Activated B cell treated with CpG ODN at 0.5 μM for 24 hours (primary cell): Measurements from ENCODE around the gene SEMA3C. TPM values are rescaled to one million over a fixed set of nuclear protein-coding genes. Genes with fewer than 3 reads are reported as not detected.

Experiments used
- ATAC-seq: fragments of 200-7000 bp; cut with Tn5 transposase; one replicate; pipeline ENCODE4 v1.10.0; 2021; ENCODE audit warnings: low read depth, mild to moderate bottlenecking, moderate library complexity
- CTCF ChIA-PET: fragments of 350-600 bp; sonication (Branson Sonifier 250); formaldehyde crosslinking; loops from one replicate; lab custom pipeline; 2021; ENCODE audit warnings: antibody characterized with exemption; lab: Charles Lee
- POLR2A ChIA-PET: fragments of 350-600 bp; sonication (Branson Sonifier 250); formaldehyde crosslinking; loops from one replicate; lab custom pipeline; 2021; ENCODE audit warnings: antibody characterized with exemption; lab: Charles Lee
- DNase-seq: peaks from one replicate; pipeline ENCODE4 v3.0.0; 2022
- H3K27ac Mint-ChIP-seq: one replicate; pipeline ENCODE4 v1.8.0; 2020; ENCODE audit warnings: mixed read lengths
- H3K27me3 Mint-ChIP-seq: one replicate; pipeline ENCODE4 v1.8.0; 2021; ENCODE audit warnings: mixed read lengths
- H3K36me3 Mint-ChIP-seq: one replicate; pipeline ENCODE4 v1.8.0; 2021; ENCODE audit warnings: low read depth, mixed read lengths
- H3K4me1 Mint-ChIP-seq: one replicate; pipeline ENCODE4 v1.8.0; 2021; ENCODE audit warnings: mixed read lengths
- H3K4me3 Mint-ChIP-seq: one replicate; pipeline ENCODE4 v1.8.0; 2020; ENCODE audit warnings: mild to moderate bottlenecking, mixed read lengths
- H3K9me3 Mint-ChIP-seq: one replicate; pipeline ENCODE4 v1.8.0; 2020; ENCODE audit warnings: mixed read lengths
- intact Hi-C: fragments of 100-400 bp; cut with micrococcal nuclease; formaldehyde crosslinking; loops from one replicate; pipeline ENCODE4 v1.15.1; 2024
- total RNA-seq: library from RNA; stranded (reverse); gene quantifications from 2 replicates; pipeline ENCODE4 v1.2.3, GENCODE V29; 2022
- TF ChIP-seq, protein P1 (sequence below): fragments of 200-600 bp; IDR thresholded peaks from one replicate; pipeline ENCODE4 v1.8.0; 2022; ENCODE audit warnings: antibody characterized with exemption, mild to moderate bottlenecking

SEMA3C gene
- total RNA-seq, 1 donor from 2014 or later = not detected

DNA sequence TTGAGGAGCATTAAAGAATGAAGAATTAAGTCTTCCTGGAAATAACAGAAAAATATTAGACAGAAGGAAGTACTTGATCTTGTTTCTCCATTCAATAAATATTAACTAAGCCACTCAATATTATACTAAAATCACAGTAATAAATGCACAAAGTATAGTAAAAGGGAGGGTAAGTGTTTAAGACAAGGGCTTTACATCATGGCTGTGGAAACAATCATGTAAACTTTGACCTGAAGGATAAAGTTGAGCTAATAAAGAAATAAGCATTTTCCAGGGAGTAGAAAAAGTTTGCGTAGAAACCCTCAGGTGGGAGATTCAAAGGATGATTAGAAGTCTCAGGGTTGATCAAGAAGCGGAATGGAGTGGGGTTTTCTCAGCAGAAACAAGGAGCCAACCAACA lies 78.2 kb downstream of the SEMA3C start:
- no peak for ATAC-seq
- intact Hi-C loops = no loop called here
- POLR2A ChIA-PET = no interaction called here
- H3K27me3 Mint-ChIP-seq = no peaks in the 10 kb centered on the region
- H3K36me3 Mint-ChIP-seq = no peaks in the 10 kb centered on the region
- H3K27ac Mint-ChIP-seq = no peak overlapping the region
- no peaks in the 10 kb centered on the region for H3K9me3 Mint-ChIP-seq
- no peaks in the 10 kb centered on the region for H3K4me1 Mint-ChIP-seq
- no peak for DNase-seq
- TF ChIP-seq, protein P1, sequence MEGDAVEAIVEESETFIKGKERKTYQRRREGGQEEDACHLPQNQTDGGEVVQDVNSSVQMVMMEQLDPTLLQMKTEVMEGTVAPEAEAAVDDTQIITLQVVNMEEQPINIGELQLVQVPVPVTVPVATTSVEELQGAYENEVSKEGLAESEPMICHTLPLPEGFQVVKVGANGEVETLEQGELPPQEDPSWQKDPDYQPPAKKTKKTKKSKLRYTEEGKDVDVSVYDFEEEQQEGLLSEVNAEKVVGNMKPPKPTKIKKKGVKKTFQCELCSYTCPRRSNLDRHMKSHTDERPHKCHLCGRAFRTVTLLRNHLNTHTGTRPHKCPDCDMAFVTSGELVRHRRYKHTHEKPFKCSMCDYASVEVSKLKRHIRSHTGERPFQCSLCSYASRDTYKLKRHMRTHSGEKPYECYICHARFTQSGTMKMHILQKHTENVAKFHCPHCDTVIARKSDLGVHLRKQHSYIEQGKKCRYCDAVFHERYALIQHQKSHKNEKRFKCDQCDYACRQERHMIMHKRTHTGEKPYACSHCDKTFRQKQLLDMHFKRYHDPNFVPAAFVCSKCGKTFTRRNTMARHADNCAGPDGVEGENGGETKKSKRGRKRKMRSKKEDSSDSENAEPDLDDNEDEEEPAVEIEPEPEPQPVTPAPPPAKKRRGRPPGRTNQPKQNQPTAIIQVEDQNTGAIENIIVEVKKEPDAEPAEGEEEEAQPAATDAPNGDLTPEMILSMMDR = no peak
- CTCF ChIA-PET = no interaction called here
- H3K4me3 Mint-ChIP-seq = no peak overlapping the region

- ATAC-seq (no peak), DNase-seq (no peak)
- H3K36me3 Mint-ChIP-seq = no peaks in the 10 kb centered on the region
- POLR2A ChIA-PET = no interaction called here
- intact Hi-C loops = no loop called here
- no peak overlapping the region for H3K4me3 Mint-ChIP-seq
- CTCF ChIA-PET = no interaction called here
- TF ChIP-seq, protein P1 = no peak
- H3K27me3 Mint-ChIP-seq = no peaks in the 10 kb centered on the region
- no peak overlapping the region for H3K27ac Mint-ChIP-seq
- no peaks in the 10 kb centered on the region for H3K9me3 Mint-ChIP-seq
- no peaks in the 10 kb centered on the region for H3K4me1 Mint-ChIP-seq
These were observed 79.0 kb downstream of the SEMA3C start for GRCh38 chr7:80839855-80840254.

DNA sequence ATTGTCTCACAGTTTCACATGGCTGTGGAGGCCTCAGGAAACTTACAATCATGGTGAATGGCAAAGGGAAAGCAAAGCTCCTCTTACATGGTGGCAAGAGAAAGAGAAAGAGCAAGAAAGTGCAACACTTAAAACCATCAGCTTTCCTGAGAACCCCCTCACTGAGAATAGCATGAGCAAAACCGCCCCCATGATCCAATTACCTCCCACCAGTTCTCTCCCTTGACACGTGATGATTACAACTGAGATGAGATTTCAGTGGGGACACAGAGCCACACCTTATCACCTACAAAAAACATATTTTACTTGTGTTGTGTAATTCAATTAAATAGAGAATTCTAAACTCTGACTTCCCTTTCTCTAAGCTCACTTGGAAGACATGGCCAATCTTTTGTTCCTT lies 80.2 kb downstream of the SEMA3C start:
- TF ChIP-seq, protein P1 = no peak
- DNase-seq = no peak
- CTCF ChIA-PET = no interaction called here
- Mint-ChIP-seq H3K4me1 (no peaks in the 10 kb centered on the region), H3K27ac (no peak overlapping the region), H3K36me3 (no peaks in the 10 kb centered on the region), H3K9me3 (no peaks in the 10 kb centered on the region), H3K27me3 (no peaks in the 10 kb centered on the region), H3K4me3 (no peak overlapping the region)
- POLR2A ChIA-PET = no interaction called here
- intact Hi-C loops = no loop called here
- ATAC-seq = no peak

DNA sequence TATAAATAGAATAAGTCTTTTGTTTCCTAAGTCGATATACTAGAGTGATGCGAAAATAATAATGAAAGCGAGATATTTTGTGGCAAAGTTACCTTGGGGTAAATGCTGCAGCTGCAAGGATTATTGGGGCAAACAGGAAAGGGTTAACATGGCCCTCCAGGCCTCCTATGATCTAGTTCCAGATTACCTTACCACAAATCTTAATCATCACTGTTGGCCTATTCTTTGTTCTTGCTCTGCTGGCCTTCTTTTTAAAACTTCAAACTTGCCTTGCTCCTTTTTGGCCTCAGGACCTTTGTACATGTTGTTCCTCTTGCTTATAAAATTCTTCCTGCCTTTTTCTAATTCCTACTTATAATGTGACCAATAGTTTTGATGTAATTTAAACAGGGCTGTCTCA lies 81.5 kb downstream of the SEMA3C start:
- ChIA-PET POLR2A (no interaction called here), CTCF (no interaction called here)
- Mint-ChIP-seq H3K4me3 (no peak overlapping the region), H3K4me1 (no peaks in the 10 kb centered on the region), H3K27me3 (no peaks in the 10 kb centered on the region), H3K27ac (no peak overlapping the region), H3K36me3 (no peaks in the 10 kb centered on the region), H3K9me3 (no peaks in the 10 kb centered on the region)
- intact Hi-C loops = no loop called here
- TF ChIP-seq, protein P1 = no peak
- no peak for ATAC-seq
- no peak for DNase-seq

- ATAC-seq (no peak), DNase-seq (no peak)
- no peak overlapping the region for H3K27ac Mint-ChIP-seq
- no peak overlapping the region for H3K4me3 Mint-ChIP-seq
- H3K4me1 Mint-ChIP-seq = no peaks in the 10 kb centered on the region
- ChIA-PET CTCF (no interaction called here), POLR2A (no interaction called here)
- TF ChIP-seq, protein P1 = no peak
- intact Hi-C loops = no loop called here
- H3K27me3 Mint-ChIP-seq = no peaks in the 10 kb centered on the region
- H3K36me3 Mint-ChIP-seq = no peaks in the 10 kb centered on the region
- H3K9me3 Mint-ChIP-seq = no peaks in the 10 kb centered on the region
These were observed 83.6 kb downstream of the SEMA3C start for GRCh38 chr7:80835251-80835650.
